RKO (cell line): ENCODE measurements around the gene MBOAT7.

Experiments
- DNase-seq: peaks from one replicate; pipeline ENCODE4 v3.0.0-alpha.2; 2016; ENCODE audit warnings: low spot score

The MBOAT7 gene

DNA sequence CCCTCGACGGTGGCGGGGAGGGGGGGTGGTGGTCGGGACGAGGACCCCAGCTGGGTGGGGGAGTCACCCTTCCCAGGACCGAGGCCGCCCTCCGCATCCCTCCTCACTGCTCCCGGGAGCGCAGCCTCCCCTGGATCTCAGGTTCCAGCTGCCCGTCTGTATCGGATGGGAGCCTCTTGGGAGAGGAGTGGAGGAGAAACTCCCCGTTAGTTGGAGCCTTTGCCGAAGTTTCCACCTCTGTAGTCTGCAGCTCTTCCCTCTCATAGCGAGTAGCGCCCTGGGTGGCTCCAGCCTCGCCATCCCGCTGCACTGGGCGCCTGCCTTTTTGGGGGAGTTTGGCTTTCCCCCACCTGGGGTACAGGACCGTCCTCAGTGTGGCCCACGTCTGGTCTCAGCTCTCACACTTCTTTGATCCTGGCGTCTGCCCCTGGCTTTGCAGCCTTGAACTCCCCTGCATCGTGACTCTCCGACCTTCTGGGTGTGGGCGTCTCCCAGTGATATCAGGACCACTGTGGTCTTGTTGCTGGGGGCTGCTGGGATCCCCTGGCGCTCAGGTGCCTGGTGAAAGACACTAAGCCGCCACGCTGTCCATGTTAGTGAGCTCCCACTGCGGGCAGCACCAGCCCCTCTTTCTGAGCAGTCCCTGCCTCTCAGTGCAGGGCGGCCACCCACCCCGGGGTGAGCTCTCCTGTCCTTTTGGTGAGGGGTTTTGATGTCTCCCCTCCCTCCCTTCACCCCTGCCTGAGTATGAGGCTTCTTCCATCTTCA, 50.7 kb downstream of the MBOAT7 start:
- DNase-seq = no peak

DNA sequence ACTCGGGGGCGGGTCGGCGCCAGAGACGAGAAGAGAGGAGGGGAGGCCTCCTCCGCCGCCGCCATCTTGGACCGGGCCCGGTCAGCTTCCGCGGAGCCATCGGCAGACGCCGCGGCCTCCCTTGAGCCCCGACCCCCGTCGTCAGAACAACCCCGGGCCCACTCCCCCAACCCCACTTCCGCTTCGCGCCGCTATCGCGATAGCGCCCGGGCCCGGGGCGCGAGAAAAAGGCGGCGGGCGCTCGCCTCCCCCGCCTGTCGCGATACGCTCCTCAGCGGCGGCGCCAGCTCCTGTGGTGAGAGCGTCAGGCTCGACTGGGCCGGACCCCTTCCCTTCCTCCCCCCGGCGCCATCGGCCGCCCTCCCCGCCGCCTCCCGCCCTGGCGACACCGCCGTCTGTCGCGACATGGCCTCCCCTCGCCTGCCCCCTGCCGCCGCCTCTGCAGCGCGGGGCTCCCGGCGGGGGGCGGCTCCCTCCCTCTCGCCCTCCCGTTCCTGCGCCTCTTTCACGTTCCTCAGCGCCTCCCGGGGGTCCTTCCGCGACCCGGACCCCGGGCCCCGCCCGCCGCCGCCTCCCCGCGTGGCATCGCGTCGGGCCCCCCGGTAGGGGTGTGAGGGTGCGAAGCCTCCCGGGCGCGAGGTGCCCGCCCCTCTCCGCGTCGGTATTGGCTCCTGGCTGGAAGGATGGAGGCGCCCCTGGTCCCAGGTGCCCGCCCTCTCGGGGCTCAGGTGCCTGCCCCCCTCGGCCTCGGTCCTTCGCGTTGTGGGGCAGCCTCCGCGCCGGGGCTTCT, 51.5 kb downstream of the MBOAT7 start, which contains the start of gene CNOT3:
Gene CNOT3, plus strand, starts transcription at position 64 of the 790 bp plus-strand sequence. CDS start 5,217 bp downstream, outside the sequence.
- DNase-seq = no peak

DNA sequence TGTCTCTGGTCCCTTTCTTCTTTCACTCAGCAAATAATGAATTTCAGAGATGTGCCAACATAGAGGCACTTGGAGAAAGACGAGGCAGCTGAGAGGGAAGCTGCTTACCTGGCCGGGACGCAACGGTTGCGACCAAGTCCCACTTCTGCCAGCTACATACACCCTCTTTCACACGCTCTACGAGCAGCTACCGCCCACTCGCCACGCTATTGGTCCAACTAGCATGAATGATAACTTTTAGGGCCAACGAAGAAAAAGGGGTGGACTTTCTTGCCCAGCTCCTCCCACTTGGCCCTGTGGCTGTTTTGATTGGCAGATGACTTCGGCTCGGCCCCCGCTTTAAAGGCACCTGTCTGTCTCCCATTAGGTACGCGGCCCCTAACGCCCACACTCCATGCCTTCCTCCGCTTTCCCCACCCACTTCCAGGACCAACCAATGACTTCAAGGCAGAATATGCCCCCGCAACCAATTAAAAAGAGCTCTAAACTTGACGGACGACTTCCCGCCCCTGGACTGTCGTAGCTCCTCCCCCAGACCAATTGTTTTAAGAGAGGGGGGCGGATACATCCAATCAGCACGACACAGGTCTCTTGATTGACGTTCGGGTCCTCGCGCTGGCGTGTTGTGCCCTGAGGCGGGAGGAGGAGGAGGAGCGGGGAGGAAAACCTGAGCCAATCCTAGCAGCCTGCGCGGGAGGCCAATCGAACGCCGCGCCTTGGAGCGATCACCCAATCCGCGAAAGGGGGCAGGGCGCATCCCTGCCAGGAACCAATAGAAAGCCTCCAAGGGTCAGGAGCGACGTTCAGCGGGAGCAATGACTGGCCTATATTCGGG, 52.3 kb downstream of the MBOAT7 start:
- peak; percentile 100 for DNase-seq

DNA sequence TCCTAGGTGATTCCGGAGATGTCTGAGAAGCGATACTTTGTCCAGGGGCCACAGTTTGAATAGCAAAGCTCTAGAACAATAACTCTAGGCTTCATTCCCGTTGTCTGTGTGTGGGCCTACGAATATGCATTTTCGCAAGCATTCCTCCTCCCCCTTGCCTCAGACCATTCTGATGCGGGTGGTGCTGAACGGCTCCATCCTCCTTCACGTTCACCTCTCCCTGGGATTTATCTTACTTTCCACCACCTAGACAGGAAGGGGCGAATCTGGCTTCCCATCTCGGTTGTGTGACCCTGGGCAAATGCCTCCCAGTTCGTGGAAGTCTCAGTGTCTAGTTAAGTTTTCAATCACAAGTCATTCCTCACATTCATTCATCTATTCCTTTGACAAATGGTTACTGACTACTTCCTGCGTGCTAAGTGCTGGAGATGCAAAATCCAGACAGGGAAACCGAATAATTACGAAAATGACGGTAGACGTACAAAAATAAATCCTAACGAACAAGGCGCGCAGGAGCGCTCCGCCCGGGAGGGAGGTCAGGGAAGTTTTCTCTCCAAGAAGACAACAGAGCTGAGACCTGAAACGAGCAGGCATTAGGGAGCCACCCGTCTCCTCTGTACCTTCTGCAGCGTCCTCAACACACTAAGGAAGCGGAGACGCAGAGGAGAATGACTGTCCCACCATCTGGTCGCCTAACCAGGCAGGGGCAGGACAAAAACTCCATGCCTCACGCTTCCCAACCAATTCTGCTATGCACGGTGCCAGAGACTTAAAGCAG, 53.1 kb downstream of the MBOAT7 start:
- DNase-seq = peak; percentile 30

DNA sequence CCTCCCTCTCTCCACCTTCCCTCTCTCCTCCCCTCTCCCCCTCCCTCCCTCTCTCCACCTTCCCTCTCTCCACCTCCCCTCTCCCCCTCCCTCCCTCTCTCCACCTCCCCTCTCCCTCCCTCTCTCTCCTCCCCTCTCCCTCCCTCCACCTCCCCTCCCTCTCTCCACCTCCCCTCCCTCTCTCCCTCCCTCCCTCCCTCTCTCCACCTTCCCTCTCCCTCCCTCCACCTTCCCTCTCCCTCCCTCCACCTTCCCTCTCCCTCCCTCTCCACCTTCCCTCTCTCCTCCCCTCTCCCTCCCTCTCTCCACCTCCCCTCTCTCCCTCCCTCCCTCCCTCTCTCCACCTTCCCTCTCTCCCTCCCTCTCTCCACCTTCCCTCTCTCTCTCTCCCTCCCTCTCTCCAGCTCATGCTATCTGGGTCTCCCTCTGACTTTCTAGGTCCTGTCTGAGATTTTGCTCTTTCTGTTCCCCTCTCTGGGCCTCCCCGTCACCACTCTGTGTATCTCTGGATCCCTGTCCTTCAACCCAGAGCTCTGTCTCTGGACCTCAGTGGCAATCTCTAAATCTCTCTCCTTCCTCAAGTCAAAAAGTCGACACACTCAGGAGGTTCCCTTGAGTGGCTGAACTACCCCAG, 55.3 kb downstream of the MBOAT7 start:
- DNase-seq = no peak

DNA sequence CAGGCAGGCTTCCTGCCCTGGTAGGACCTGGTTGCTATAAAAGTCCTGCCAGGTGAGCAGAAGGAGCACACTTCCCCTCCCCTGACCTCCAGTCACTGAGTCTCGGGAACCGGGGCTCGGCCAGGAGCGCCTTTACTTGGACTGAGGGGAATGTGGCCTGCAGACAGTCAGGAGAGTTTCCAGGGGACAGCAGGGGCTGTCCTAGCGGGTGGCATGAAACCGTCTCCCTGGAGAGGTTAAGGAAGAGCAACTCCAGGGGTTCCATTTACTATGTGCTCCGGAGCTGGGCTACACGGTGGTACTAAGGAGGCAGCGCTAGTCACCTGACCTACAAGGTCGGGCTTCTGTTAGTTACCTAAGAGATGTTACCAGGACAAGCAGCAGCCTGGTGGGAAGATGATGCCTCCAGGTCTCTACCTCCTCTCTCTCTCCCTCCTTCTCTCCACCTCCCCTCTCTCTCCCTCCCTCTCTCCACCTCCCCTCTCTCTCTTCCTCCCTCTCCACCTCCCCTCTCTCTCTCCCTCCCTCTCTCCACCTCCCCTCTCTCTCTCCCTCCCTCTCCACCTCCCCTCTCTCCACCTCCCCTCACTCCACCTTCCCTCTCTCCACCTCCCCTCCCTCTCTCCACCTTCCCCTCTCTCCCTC, 55.9 kb downstream of the MBOAT7 start:
- DNase-seq = no peak

DNA sequence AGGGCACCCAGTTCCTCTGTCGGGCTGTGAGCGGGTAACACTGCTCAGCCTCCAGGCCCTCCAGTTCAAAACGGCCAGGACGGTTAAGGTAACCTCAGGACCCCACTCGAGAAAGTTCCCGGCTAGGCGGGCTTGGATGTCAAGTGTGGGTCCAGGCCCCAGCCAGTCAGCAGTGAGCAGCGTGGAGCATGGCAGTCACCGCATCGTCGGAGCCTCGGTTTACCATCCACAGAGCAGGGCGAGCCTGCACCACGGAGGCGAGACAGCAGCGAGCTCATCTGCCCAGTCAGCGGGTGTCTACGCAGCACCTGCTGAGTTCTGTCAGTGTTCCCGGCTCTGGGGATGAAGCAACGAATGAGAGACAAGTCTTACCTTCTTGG, 59.8 kb downstream of the MBOAT7 start:
- DNase-seq = no peak

DNA sequence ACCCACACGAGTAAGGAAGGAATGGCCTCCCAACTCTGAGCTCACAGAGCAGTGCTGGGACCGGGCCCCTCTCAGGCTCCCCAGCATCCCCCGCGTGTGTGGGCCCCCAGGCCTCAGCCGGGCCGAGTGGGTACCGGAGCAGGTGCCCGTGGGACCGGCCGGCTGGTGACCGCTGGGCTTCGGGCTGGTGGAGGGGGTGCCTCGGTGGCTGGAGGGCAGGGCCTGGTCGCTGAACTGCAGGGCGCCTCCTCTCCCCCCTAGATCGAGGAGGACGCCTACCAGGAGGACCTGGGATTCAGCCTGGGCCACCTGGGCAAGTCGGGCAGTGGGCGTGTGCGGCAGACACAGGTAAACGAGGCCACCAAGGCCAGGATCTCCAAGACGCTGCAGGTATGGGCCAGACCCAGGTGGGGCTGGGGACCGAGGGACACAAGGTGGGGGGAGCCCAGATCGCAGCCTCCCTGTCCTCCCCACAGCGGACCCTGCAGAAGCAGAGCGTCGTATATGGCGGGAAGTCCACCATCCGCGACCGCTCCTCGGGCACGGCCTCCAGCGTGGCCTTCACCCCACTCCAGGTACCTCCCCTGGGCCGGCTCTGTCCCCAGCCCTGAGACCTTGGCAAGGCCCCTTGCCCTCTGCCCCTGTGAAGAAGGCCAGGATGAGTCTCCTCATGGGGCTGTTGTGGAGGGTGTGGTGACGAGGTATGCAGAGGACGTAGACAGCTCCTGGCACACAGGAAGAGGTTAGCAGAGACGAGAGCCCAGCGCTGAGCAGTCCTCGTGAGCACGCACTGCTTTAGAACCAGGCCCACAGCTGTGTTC, 60.4 kb downstream of the MBOAT7 start:
- no peak for DNase-seq

DNA sequence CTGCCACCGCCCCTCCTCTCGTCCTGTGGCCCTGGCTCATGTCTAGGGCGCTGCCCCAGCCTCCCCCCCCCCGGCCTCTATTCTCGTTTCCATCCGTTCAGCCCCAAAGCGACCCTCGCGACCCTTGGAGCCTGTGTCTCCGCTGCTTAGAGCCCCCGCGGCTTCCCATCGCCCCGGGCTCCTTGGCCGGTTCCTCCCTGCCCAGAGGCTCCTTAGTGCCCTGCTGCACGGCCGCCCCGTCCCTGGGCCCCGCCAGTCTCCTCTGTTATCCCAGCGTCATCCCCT, 61.0 kb downstream of the MBOAT7 start:
- no peak for DNase-seq

DNA sequence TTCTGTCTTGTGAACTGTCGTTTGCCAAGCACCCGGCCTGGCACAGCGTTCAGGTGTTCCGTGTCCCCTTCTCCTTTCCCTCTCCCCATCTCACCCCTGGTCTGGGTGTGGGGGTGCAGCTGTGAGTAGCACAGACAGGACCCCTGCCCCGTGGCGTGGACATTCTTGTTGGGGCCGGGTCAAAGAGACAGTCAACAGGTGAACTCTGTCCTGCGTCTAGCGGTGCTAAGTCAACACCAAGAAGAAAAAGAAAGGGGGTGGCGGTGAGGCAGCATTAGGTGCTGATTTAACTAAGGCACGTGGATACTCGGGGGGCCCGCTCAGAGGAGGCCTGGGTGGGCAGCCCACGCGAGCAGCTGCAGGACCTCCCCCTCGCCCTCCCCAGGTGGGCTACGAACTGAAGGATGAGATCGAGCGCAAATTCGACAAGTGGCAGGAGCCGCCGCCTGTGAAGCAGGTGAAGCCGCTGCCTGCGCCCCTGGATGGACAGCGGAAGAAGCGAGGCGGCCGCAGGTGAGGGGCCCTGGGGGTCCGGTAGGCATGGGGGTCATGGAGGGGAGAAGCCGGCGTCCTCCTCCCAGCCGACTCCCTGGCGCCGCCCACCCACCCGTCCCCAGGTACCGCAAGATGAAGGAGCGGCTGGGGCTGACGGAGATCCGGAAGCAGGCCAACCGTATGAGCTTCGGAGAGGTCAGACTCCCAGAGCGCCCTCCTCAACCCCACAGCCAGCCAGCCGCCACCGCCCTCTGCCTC, 61.5 kb downstream of the MBOAT7 start:
- no peak for DNase-seq

DNA sequence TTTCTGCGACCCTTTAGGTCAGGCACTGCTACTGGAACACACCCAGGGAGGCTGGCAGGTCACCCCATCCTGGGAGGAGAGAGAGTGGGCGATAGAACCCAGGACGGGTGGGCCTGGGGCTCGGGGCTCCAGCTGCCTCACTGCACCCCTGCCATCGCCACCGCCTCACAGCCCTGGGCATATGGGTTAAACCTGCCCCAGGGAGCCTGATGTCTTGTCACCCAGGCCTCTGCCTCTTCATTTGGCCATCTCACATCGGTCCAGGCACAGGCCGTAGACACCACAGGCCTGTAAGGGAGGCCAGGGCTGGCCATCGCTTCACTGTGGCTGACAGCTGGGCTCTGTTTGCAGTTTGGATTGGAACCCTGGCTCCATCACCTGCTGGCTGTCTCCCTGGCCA, 63.7 kb downstream of the MBOAT7 start:
- DNase-seq = no peak

DNA sequence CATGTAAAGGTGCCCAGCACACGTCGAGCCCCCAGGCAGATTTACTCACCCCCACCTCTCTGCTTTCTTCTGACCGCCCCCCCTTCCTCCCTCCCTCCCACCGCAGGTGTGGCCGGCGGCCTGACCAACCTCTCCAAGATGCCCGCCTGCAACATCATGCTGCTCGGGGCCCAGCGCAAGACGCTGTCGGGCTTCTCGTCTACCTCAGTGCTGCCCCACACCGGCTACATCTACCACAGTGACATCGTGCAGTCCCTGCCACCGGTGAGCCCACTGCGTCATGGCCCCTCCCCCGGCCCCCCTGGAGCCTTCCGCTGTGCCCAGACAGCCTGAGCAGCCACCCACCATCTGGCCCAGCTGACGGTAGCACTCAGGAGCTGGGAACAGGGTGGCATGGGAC, 65.0 kb downstream of the MBOAT7 start:
- no peak for DNase-seq

DNA sequence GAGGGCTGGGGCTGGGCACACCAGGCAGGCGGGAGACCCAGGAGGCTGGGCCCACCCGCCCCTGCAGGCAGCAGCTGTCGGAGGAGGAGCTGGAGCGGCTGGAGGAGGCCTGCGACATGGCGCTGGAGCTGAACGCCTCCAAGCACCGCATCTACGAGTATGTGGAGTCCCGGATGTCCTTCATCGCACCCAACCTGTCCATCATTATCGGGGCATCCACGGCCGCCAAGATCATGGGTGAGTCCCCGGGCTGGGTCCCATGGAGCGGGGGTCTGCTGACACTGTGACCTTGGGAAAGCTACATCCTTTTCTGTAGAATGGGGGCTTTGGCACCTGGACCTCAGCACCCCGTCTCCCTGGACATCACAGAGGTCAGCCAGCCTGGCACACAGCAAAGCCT, 65.7 kb downstream of the MBOAT7 start:
- no peak for DNase-seq
